Astrocyte (in vitro differentiated cells and primary cell): Measurements from ENCODE around the gene HDAC10. TPM values are rescaled to one million over a fixed set of nuclear protein-coding genes. Genes with fewer than 3 reads are reported as not detected.

ENCODE experiments used
- DNase-seq: peaks from one replicate; pipeline ENCODE4 v3.0.0-alpha.2; 2010; ENCODE audit warnings: low read depth
- FAIRE-seq: peaks from 2 replicates; lab custom pipeline; 2011; peaks lifted over from hg19 to GRCh38; lab: Jason Lieb, UNC
- H2AFZ ChIP-seq: 2 replicates; pipeline ENCODE4 v1.6.0; 2012; ENCODE audit warnings: low read depth, low read length, inconsistent platforms
- H3K27ac ChIP-seq: 2 replicates; pipeline ENCODE4 v1.5.1; 2011; ENCODE audit warnings: low read depth, low read length, inconsistent platforms
- H3K27me3 ChIP-seq: 2 replicates; pipeline ENCODE4 v1.6.0; 2011; ENCODE audit warnings: low read length, inconsistent platforms; ENCODE audit not compliant: insufficient read depth
- H3K36me3 ChIP-seq: 2 replicates; pipeline ENCODE4 v1.5.1; 2011; ENCODE audit warnings: low read length, inconsistent platforms; ENCODE audit not compliant: insufficient read depth
- H3K4me1 ChIP-seq: 2 replicates; pipeline ENCODE4 v1.5.1; 2011; ENCODE audit warnings: low read length, inconsistent platforms; ENCODE audit not compliant: insufficient read depth
- H3K4me2 ChIP-seq: 2 replicates; pipeline ENCODE4 v1.6.0; 2012; ENCODE audit warnings: low read length, inconsistent platforms
- H3K4me3 ChIP-seq: 2 replicates; pipeline ENCODE4 v1.5.1; 2011; ENCODE audit warnings: low read depth, mild to moderate bottlenecking, low read length, inconsistent platforms; ENCODE audit not compliant: insufficient read depth
- H3K79me2 ChIP-seq: 2 replicates; pipeline ENCODE4 v1.6.0; 2012; ENCODE audit warnings: mild to moderate bottlenecking, low read length, inconsistent platforms; ENCODE audit not compliant: insufficient read depth
- H3K9ac ChIP-seq: 2 replicates; pipeline ENCODE4 v1.6.0; 2012; ENCODE audit warnings: mild to moderate bottlenecking, low read length, inconsistent platforms
- H3K9me3 ChIP-seq: 2 replicates; pipeline ENCODE4 v1.5.1; 2012; ENCODE audit warnings: low read depth, mild to moderate bottlenecking, low read length, inconsistent platforms; ENCODE audit not compliant: insufficient read depth
- H4K20me1 ChIP-seq: 2 replicates; pipeline ENCODE4 v1.6.0; 2012; ENCODE audit warnings: low read length, inconsistent platforms; ENCODE audit not compliant: insufficient read depth
- H3K27ac Mint-ChIP-seq: one replicate; pipeline ENCODE4 v1.8.0; 2021; ENCODE audit warnings: mild to moderate bottlenecking, mixed read lengths; ENCODE audit not compliant: unreplicated experiment
- H3K27me3 Mint-ChIP-seq: one replicate; pipeline ENCODE4 v1.8.0; 2021; ENCODE audit warnings: low read depth, mixed read lengths; ENCODE audit not compliant: unreplicated experiment
- H3K36me3 Mint-ChIP-seq: one replicate; pipeline ENCODE4 v1.8.0; 2021; ENCODE audit warnings: low read depth, mixed read lengths; ENCODE audit not compliant: unreplicated experiment
- H3K4me1 Mint-ChIP-seq: one replicate; pipeline ENCODE4 v1.8.0; 2021; ENCODE audit warnings: low read depth, mixed read lengths; ENCODE audit not compliant: unreplicated experiment
- H3K4me3 Mint-ChIP-seq: one replicate; pipeline ENCODE4 v1.8.0; 2021; ENCODE audit warnings: mild to moderate bottlenecking, moderate library complexity, mixed read lengths; ENCODE audit not compliant: unreplicated experiment
- H3K9me3 Mint-ChIP-seq: one replicate; pipeline ENCODE4 v1.8.0; 2021; ENCODE audit warnings: mild to moderate bottlenecking, mixed read lengths; ENCODE audit not compliant: unreplicated experiment
- EZH2 ChIP-seq: IDR thresholded peaks from 2 replicates; pipeline ENCODE4 v1.6.1; 2012; ENCODE audit warnings: mild to moderate bottlenecking, low read length, inconsistent platforms; ENCODE audit not compliant: insufficient read depth
- total RNA-seq: library from RNA; stranded (reverse); gene quantifications from 2 replicates; pipeline ENCODE4 v1.2.1, GENCODE V29; 2021
- TF ChIP-seq, protein P1 (sequence below): IDR thresholded peaks from 2 replicates; pipeline ENCODE4 v1.5.1; 2011; ENCODE audit warnings: low read depth, mild to moderate bottlenecking, inconsistent platforms, low read length, moderate library complexity; ENCODE audit not compliant: insufficient read depth

HDAC10 gene
- total RNA-seq, 1 donor from 2014 or later = 46.5 TPM

DNA sequence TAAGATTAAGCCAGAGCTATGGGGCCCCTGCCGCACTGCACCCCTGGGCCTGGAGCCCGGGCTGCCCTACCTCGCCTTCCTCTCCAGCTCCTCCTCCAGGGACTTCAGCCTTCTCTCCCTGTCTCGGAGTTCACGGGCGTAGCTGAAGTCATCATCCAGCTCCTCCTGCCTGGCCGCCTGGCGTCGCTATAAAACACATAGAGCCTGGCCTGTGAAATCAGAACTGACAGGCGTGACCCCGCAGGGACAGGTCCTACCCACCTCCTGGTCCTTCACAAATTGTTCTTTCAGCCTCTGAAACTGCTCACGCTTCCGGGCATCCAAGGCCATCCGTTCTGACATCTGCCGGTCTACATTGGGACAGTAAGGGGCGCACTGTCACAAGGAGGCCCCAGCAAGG, 27.0 kb downstream of the HDAC10 start:
- Histone ChIP-seq H3K36me3 (peaks cover 7% of the 10 kb centered on the region), H3K79me2 (no peaks in the 10 kb centered on the region), H3K9me3 (no peaks in the 10 kb centered on the region), H3K4me1 (no peaks in the 10 kb centered on the region), H2AFZ (no peak overlapping the region), H3K4me2 (no peak overlapping the region), H3K27ac (no peak overlapping the region), H3K4me3 (no peak overlapping the region), H3K9ac (no peak overlapping the region), H3K27me3 (no peaks in the 10 kb centered on the region), H4K20me1 (peaks cover 45% of the 10 kb centered on the region)
- no peak overlapping the region for H3K4me3 Mint-ChIP-seq
- no peak for TF ChIP-seq EZH2
- TF ChIP-seq, protein P1, sequence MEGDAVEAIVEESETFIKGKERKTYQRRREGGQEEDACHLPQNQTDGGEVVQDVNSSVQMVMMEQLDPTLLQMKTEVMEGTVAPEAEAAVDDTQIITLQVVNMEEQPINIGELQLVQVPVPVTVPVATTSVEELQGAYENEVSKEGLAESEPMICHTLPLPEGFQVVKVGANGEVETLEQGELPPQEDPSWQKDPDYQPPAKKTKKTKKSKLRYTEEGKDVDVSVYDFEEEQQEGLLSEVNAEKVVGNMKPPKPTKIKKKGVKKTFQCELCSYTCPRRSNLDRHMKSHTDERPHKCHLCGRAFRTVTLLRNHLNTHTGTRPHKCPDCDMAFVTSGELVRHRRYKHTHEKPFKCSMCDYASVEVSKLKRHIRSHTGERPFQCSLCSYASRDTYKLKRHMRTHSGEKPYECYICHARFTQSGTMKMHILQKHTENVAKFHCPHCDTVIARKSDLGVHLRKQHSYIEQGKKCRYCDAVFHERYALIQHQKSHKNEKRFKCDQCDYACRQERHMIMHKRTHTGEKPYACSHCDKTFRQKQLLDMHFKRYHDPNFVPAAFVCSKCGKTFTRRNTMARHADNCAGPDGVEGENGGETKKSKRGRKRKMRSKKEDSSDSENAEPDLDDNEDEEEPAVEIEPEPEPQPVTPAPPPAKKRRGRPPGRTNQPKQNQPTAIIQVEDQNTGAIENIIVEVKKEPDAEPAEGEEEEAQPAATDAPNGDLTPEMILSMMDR = no peak
- DNase-seq = no peak
- FAIRE-seq = no peak
- peaks cover 2% of the 10 kb centered on the region for H3K4me1 Mint-ChIP-seq
- no peaks in the 10 kb centered on the region for H3K27me3 Mint-ChIP-seq
- H3K36me3 Mint-ChIP-seq = peaks cover 15% of the 10 kb centered on the region
- H3K9me3 Mint-ChIP-seq = no peaks in the 10 kb centered on the region
- no peak overlapping the region for H3K27ac Mint-ChIP-seq

DNA sequence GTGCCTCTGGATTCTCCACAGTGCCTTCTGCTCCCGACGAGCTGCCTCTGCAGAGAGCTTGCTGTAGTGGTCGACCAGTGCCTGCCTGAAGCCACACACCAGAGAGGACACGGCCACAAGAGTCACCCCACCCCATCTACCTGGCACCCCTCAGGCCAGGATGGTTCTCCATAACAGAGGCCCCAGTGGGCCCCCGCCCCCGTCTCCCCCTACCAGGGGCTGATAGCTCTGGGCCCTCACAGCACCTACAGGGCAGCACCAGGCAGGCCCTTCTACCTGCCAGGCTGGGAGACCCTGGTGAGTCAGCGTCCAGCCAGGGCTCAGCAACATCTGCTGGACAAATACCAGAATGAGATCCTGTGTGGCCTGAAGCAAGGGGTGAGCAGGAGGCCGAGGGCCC, 28.6 kb downstream of the HDAC10 start:
- H3K4me3 ChIP-seq = no peak overlapping the region
- H3K79me2 ChIP-seq = no peaks in the 10 kb centered on the region
- no peaks in the 10 kb centered on the region for H3K27me3 ChIP-seq
- Mint-ChIP-seq H3K4me3 (no peak overlapping the region), H3K4me1 (peaks cover 2% of the 10 kb centered on the region), H3K36me3 (peaks cover 11% of the 10 kb centered on the region), H3K9me3 (no peaks in the 10 kb centered on the region), H3K27ac (no peak overlapping the region), H3K27me3 (no peaks in the 10 kb centered on the region)
- peaks cover 52% of the 10 kb centered on the region for H4K20me1 ChIP-seq
- FAIRE-seq (no peak), DNase-seq (no peak)
- H3K9me3 ChIP-seq = no peaks in the 10 kb centered on the region
- no peak overlapping the region for H3K4me2 ChIP-seq
- TF ChIP-seq, protein P1 = no peak
- TF ChIP-seq EZH2 = no peak
- H3K9ac ChIP-seq = no peak overlapping the region
- no peak overlapping the region for H3K27ac ChIP-seq
- peaks cover 7% of the 10 kb centered on the region for H3K36me3 ChIP-seq
- H3K4me1 ChIP-seq = no peaks in the 10 kb centered on the region
- H2AFZ ChIP-seq = no peak overlapping the region

DNA sequence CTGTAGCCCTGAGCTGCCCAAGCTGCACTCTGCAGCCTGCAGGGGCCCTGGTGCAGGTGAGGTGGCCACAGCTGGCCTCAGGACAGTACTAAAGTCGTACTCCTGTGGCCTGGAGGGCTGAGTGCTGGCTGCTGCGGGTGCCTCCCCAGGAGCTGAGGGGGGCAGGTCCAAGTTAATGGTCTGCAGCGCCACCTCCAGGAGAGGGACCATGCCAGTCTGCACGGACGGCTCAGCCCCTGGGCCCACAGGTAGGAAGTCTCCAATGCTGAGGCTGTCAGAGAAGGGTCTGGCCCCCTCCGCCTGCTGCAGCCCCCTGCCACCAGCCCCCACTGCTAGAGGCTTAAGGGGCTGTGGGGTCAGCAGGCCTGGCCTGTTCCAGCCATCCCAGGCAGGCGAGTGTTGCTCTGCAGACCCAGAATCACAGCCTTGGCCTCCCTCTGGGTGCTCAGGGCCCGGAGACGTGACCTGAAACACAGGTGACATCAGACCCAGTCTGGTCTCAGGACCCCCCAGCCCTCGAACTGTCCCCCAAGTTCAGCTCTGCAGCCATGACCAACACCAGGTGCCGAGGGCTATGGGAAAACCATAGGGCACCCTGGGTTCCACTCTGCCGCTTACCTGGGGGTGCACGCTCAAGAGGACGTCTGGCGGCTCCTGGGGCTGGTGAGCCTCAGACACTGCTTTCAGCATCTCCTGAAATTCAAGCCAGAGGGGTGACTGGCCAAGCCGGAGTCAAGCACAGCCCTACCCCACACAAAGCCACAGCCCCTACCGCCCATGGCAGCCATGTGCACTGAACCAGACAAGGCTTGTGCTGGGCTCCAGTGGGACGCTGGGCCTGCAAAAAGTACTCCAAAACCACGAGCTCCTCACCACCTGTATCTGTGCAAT, 29.4 kb downstream of the HDAC10 start:
- no peak overlapping the region for H3K27ac Mint-ChIP-seq
- H3K36me3 Mint-ChIP-seq = peaks cover 11% of the 10 kb centered on the region
- Histone ChIP-seq H3K9ac (no peak overlapping the region), H4K20me1 (peaks cover 44% of the 10 kb centered on the region), H3K27ac (no peak overlapping the region), H3K27me3 (no peaks in the 10 kb centered on the region), H3K79me2 (no peaks in the 10 kb centered on the region), H2AFZ (no peak overlapping the region), H3K9me3 (no peaks in the 10 kb centered on the region), H3K4me1 (no peaks in the 10 kb centered on the region), H3K36me3 (peaks cover 7% of the 10 kb centered on the region), H3K4me2 (no peak overlapping the region), H3K4me3 (no peak overlapping the region)
- DNase-seq (no peak), FAIRE-seq (no peak)
- H3K27me3 Mint-ChIP-seq = no peaks in the 10 kb centered on the region
- H3K4me1 Mint-ChIP-seq = peaks cover 2% of the 10 kb centered on the region
- H3K4me3 Mint-ChIP-seq = no peak overlapping the region
- H3K9me3 Mint-ChIP-seq = no peaks in the 10 kb centered on the region
- TF ChIP-seq, protein P1 = no peak
- no peak for TF ChIP-seq EZH2
